ENCODE measurements around the gene SLC8A1.

SLC8A1 gene

DNA sequence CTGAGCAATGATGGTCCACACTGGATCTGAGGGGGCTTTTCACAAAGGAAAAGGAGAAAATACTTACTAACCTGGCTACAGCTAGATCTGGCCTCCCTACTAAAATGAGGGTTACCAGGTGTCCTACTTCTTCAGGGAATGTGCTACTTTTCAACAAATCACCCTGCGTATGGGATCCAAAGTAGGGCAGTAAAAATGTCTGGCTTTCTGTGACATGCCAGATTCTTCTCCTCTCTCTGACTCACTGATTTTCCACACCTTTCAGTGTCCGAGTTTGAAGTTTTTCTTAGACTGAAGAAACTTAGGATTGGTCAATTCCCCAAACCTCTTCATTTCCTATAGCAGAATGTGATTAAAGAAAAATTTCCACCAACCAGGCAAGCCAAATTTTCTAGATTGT, 71.2 kb downstream of the SLC8A1 start:
- no peak for DNase-seq

DNA sequence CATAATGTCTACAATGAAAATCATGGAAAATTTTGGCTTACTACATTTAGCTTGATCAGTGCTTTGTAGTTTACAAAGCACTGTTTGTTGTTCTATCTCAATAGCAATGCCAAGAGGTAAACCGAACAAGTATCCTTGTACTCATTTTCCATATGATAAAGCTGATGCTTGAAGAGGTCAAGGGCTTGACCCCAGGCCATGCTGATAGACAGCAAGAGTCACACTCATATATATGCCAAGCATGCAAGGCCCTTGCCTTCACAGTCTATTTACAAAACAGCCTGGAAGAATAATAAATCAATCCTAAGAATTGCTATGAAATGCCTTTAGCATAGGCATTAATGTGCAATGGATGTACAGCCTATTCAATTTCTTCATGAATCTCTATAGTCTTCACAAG, 71.8 kb downstream of the SLC8A1 start:
- DNase-seq: no peak

DNA sequence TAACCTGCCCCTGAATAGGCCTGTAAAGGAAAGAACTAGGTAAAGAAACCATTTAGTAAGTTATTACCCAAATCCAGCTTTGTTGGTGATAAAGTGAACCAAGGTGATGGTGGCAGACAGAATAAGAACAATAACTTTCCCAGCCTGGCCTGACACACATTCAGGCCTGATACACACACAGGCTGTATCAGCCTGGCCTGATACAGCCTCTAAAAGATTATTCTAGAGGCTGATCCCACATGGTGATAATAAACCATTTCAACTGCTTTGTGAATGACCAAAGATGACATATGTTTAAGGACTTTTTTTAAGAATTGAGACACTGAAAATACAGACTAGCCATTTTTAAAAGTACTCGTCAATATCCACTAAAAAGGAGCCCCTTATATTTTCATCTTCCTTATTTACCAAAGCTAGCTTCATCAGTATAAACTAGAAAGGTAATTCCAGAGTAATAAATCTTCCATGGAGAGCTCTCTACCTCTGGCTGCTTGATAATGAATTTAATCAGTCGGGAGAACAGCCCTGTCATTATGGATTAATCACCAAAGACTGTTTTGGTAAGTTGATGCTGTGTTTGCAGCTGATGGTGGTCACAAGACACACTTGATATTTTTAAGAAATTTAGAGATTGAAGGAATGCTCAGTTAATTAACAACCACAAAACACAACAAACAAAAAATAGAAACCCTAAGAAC, 77.2 kb downstream of the SLC8A1 start:
- no peak for DNase-seq

DNA sequence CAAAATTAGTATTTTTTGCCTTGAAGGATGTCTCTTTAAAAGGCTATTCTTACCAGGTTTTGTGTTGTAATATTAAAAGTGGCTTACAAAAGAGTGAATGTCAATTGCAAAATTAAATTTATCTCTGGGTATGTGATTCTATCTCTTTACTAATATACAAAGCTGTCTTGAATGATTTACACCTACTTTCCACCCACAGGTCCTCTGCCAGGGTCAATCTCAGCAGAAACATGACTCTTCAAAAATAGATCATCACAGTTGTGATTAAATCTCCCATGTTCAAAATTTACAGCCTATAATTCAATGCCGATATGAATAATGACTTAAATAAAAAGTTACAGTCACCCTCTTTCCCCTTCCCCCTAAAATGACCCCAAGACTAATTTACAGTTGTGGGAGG, 78.8 kb downstream of the SLC8A1 start:
- DNase-seq: no peak

DNA sequence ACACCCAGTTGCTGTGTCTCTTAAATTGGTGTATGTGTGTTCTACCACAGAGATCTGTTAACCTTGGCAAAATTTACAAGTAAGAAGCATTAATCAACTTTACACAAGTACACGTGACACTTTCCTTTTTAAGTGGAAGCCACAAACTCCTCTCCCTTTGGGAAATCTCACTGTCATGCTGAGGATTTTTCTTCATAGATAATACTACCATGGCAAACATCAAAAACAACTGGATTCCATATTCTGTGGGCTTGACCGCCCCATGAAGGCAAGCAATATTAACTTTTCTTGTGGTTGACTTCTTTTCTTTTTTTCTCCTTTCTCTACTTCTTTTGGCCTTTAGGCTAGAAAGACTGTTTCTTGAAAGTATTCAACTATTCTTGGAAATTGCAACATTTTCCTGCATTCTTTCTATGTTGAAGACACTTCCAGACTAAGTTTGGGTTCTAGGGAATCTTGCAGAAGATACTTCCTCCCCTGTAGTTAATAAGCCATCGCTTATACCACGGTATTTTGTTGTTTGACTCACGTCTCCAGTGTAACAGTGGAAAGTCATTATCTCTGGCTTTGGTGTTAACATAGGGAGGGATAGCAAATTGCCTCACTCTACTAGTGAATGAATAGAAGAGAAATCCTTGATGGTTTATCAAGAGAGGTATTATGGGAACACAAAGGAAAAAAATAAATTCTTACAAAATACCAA, 79.5 kb downstream of the SLC8A1 start:
- DNase-seq: no peak

DNA sequence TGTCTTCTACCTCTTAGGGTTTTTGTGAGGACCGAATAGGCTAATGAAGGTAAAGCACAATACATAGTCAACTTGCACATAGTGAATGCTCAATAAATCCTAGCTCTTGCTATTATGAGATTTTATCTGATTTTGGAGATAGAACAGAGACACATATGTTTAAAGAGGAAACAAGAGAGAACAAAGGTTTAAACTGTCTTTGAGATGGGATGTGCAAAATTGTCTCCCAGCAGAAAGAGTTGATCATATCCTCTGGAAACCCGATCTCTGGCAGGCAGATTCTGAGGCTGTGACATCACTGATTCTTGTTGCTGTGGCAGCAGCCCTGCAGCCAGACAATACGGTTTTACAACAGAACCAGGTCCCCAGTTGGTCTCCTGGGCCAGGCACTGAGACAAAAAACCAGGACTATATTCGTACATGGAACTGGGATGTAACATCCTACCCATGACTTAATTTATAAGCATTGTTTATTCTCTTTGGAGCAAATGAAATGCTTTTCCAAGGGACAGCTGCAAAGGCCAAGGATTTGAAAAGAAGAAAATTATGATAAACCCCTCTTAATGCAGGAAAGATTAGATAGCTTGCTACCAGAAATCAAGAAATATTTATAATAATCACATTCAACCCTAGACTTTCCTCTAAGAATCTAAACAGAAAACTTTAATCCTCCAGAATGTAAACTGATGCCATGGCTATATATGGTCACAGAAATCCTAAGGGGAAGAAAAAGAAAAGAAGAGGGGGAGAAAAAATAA, 80.2 kb downstream of the SLC8A1 start:
- no peak for DNase-seq

DNA sequence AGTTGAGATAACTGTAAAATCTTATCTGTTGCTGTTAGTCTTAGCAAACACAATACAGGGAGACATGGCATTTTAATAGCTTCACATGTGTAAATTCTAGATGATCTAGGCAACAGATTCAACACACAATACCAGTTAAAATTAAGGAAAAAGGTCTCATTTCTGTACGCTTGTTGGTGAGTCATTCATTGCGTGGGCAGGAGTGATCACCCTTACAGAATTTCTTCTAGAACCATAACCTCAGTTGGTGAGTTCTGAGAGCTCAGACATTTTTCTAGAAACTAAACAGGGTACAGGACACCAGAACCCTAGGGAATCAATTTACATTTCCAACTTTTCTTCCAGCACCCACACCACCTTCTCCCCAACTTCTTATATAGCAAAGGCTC, 81.9 kb downstream of the SLC8A1 start:
- DNase-seq: no peak

DNA sequence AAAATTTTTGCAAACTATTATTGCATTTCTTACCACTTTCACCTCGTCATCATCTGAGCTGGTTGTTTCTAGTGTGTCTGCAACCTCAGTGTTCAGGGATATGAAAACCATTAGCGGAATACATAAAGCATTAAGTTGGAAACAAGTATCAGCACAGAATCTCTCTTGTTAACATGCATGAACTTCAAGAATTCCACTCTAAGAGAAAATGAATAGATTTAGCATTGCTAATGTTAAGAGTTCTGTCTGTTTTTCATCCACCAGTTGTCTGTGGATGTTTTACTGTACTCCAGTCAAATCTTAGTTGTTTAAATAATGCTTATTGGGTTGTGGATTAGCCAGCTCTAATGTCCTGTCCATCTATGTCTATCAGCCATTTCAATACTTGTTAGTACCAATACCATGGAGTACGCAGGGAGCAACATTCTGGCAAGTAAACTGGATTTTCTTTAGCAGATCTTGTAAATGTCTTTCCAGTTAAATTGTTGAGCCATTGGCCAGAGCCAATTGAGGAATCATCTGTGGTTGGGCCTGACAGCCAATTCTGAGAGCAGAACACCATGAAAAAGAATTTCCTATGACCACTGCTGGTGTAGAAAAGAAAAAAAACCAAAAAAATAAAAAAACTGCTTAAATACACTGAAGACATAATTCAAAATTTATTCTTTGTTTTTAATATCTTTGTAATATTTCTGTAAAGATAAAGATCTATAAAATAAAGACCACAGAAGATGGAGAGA, 82.5 kb downstream of the SLC8A1 start:
- no peak for DNase-seq

DNA sequence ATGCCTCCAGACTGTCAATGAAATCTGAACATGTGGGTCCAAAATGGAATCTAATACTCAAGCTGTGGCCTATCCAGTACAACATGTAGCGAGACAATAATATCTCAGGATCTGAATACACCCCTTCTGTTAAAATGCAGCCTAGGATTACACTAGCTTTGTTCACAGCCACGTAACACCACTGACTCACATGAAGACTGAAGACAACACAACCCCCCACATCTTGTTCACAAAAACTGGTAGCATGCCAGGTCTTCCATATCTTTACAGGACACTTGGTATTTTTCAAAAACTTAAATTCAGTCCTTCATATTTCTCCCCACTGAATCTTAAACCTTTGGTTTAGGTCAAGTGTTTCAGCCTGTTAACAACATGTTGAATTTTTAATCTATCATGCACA, 84.2 kb downstream of the SLC8A1 start:
- no peak for DNase-seq

DNA sequence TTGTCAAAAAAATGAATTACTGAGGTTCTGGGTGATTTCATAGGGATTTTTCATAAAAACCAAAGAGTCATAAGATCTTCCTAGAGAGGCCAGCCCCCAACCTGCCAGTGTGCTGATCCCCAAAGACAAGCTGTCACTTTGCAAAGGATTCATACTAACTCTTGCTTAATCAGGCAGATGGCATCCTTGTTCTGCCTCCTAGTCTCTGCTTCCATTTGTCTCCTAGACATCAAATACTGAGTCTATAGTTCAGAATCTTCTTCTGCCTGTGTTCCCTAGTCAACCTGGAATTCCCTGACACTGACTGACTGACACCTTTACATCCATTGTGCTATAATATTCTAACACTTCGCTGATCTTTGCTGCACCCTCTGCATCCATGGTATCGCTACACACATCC, 84.9 kb downstream of the SLC8A1 start:
- DNase-seq: no peak

DNA sequence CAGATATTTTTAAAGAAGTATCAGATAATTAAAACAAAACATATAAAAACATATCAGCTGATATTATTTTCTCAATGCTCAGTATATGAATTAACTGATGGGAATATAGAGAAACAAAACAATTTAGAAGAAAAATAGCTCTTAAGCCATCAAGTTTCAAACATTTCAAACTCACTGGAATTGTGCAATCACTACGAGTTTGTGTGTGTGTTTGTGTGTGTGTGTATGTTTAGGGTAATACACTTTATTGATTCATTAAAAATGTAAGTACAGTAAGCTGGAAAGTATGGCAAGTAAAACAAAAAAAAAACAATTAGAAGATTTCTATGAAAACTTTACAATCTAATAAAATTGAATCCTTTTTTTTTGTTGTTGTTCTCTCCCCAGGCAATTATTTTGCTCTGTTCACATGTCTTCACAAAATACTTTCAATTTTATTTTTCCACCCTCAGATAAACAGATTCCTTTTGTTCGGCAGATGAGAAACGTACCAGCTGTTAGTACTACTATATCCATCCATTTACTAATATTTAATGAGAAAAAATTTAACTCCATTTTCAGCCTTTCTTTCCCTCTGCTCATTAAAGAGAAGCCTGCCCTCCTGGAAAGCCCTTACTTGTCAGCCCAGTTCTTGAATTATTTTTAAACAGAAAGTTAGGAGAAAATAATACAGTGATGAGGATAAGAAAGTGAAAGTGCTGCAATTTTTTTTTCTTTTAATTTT, 87.6 kb downstream of the SLC8A1 start:
- DNase-seq: no peak

DNA sequence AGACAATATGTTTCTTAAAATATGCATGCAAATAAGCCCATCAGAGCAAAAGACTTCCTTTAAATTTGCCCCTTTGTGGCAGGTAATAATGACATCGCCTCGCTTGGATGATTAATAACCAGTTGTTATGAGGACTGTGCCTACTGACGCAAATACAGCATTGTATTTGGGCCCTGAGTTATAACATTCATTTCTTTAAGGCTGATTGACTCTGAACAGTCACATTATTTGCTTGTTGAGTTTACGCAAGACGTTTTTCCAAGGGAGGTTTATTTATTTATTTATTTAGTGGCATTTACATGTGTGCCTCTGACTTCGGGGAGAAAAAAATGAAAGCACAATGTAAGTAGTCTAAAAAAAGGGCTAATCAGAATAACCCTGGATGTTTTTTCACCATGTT, 88.3 kb downstream of the SLC8A1 start:
- no peak for DNase-seq

DNA sequence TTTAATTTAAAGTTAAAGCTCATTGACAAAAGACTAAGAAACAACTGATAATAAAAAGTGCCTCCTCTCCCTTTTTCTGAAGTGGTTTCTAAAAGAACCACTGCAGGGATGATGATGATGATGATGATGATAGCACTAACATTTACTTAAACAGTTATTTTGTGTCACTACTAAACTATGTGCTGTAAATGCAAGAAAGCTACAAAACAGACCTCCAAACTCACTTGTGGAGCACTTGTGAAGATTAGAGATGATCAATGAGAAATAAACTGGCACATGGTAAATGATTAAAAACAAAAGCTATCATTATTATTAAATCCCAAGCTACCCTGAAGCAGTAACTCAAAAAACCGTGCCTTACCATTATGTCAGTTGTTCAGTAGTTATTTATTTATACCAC, 88.7 kb downstream of the SLC8A1 start:
- DNase-seq: no peak

DNA sequence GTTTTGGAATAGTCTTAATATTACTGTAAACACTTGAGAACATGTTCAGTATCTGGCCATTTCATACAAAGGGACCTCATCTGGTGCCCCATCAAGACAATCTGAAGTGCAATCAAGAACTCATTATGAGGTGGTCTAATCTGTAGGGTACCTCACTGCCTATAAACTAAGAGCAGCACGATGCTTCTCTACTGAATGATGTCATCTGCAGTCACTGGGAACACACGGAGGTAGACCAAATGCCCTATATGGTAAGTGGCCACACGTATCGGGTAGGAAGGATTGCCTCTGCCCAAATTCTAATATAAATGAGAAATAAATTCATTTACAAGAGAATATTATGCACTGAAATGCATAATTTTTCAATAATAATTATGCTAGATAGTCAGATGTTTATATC, 90.4 kb downstream of the SLC8A1 start:
- DNase-seq: no peak

DNA sequence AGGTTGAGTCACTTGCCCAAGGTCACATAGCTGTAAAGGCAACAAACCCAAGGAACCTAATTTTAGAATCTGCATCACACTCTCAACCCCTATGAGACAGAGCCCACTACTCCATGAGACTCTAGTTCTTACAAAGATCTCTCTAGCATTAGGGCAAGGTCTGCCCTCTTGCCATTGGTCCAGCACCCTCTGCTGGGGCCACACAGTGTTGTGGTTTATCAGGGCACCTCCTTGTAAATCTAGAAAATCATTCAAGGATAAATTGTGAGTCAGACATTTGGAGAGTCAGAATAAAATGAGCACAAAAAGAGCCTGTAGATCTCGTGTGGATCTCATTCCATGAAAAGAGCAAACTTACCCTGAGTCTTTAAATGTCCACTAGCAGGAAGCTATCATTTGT, 91.2 kb downstream of the SLC8A1 start:
- DNase-seq: no peak

DNA sequence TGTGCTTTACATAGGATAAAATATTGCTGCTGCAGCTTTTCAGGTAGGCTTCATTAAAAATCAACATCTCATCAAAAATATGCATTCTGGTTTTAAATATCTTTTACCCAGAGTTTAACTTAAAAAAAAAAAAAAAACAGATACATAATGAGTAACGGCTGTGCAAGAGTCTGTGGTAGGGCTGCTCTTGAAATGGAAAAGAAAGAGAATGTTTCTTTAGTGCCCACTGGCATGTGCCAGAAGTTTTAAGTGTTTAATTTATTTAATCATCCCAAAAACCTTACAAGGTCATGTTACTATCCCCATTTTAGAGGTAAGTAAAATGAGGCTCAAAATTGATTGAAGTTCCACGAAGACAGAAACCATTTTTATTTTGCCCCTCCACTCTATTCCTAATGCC, 92.1 kb downstream of the SLC8A1 start:
- DNase-seq: no peak

DNA sequence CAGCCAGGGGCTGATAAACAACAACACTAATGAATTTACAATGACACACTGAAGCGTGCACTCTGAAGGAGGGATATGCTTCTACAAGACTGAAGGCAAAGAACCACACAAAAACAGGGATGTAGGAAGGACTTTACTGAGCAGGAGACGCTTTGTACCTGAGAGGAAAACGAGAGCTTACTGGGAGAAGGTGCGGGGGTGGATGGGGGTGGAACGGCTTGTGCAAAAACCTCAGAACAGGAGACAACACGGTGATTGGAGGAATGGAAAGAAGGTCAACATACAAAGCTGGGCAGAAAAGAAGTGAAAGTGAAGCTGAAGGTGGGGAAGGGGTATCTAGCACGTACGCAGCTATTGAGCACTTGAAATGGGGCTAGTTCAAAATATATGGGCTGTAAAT, 93.1 kb downstream of the SLC8A1 start:
- no peak for DNase-seq

DNA sequence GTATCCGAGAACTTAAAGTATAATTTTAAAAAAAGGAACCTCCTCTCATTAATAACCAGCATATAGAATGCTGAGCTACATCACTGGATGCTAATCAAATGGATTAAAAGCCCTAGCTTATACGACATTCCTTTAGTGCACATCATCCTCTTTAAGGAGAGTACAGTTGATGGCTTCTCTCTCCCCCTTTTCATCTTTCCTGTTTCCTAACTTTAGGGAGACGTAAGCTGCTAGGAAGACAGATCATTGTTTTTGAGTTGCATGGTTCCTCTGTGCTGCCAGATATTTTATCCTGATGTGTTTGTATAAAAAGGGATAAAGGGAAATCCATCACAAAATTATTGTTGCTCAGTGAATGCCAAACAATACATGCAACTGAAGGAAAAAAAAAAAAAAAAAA, 94.2 kb downstream of the SLC8A1 start:
- no peak for DNase-seq

DNA sequence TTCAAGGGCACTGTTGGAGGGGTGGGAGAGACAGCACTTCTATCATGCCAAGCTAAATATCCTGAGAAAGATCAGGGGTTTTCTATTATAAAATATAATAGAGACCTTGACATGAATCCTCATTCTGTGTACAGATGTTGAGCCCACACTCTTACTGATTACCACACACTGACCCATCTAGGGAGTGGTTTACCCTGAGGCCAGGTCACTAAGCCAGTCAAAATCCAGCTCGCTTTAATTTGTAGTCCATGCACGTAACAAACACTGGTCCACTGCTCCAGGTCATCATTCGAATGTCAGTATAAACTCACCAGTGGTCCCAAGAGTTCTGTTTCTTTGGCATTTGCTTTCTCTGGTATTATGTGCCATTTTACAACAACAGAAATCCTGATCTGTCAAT, 96.4 kb downstream of the SLC8A1 start:
- no peak for DNase-seq

DNA sequence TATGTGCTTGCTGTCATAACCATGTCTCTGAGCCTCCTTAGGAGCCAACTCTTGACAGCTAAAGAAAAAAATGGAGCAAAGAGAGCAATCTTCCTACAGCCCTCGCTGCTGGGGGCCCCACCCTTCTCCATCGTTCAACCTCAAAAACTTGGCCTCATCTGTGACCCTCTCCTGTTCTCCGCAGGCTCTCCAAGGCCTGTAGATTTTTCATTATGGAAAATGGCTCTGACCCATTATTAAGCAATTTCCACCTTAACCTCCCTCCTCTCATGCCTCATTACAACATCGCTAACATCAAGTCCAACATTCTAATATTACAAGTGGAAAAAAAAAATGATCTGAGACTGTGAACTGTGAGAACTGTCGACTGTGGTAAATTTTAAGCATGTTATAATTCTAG, 98.7 kb downstream of the SLC8A1 start:
- no peak for DNase-seq

DNA sequence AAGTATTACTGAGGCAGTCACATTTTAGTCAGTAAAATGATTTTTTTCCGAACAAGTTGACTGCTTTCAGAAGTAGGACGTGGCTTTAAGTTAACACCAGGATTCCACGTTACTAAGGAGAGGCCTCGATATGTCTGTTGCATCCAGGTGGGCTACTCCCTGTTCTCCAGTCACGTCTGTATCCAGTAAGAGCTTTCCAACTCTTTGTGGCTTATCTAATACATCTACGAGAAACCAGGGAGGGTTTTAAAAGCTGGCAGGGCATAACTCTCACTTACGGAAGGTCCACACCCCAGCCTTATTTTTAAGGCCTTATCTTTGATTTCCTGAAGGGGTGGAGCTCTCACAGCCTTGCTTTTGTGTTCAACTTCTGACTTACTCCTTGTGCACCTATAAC, 99.2 kb downstream of the SLC8A1 start:
- no peak for DNase-seq

DNA sequence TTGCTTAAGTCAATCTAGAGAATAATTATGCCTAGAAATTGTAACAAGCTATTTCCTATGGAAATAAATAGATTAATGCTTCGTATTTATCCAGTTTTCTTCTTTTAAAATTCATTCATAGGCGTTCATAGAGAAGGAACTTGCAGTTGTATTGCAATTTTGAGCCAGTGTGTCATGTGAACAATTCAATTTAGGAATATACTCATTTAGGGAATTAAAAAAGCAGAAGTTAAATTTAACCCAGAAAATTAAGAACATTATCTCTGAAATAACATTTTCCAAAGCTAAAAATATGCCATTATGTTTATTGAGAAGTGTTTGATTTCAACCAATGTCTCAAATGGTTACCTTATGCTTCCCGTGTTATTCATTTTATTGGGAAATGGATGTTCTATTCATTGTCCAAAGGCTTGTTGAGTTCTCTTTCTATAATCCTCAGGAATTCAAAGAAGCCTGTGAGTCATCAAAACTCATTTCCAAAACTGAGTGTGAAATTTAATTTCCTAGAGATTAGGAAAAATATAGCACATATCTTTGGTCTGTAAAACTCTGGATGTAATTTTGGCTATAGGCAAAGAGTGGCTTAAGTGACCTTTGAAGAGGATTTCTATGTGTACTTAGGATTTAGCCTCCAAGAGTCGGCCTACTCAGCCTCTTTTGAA, 99.7 kb downstream of the SLC8A1 start:
- DNase-seq: no peak

All from central memory CD4-positive, alpha-beta T cell (primary cell).